Measurements from ENCODE around the gene CCND1. TPM values are rescaled to one million over a fixed set of nuclear protein-coding genes. Genes with fewer than 3 reads are reported as not detected.
A peak's percentile ranks its signal among the peaks of the same experiment; 100 is the strongest.

The CCND1 gene
- total and polyA plus RNA-seq, 9 of the 15 experiments (the other 6 are each of a cell fraction or from before 2014, with no cell fraction given) = 0.04 to 23.3 (median 3.8) TPM

GRCh38 chr11:69671734-69672465 lies 30.9 kb downstream of the CCND1 start:
- FAIRE-seq (no peak), DNase-seq (ENCODE audit: extremely low read depth in 1 of 4, low spot score in 3 of 4) (no peak), ATAC-seq (no peak)
- intact Hi-C loops (cut with micrococcal nuclease) (loop anchor here (5.0 kb wide), 1 partner anchor 570 kb away; no protein-coding TSS in a partner anchor), in situ Hi-C loops (cut with MboI) (loop anchor here (5.0 to 25.0 kb wide), 3 partner anchors 565 to 1035 kb away; partner anchors contain the start of gene CPT1A)
- Histone ChIP-seq H4K20me1 (replicated peaks; ENCODE audit: control insufficient read depth, insufficient read depth, low read length) (peaks cover 11% of the 10 kb centered on the region), H3K4me2 (ENCODE audit: insufficient read depth, low read length) (no peak overlapping the region), H3K79me2 (ENCODE audit: control insufficient read depth, insufficient read depth, low read length) (peaks cover 28% of the 10 kb centered on the region), H3K9ac (ENCODE audit: insufficient read depth in 1 of 2, low read depth in 2 of 2, low read length in 2 of 2) (peak overlapping the region in 1 of 2 experiments; percentile 39; a peak in 1 of 4 replicates), H2AFZ (ENCODE audit: low read depth, low read length) (no peak overlapping the region), H3K27me3 (ENCODE audit: control insufficient read depth in 2 of 2, insufficient read depth in 2 of 2, low read length in 2 of 2) (no peaks in the 10 kb centered on the region), H3K9me1 (ENCODE audit: control insufficient read depth, insufficient read depth, low read length) (no peaks in the 10 kb centered on the region), H3K27ac (ENCODE audit: extremely low read depth, low read depth, low read length) (no peak overlapping the region), H3K9me3 (replicated peaks; ENCODE audit: control insufficient read depth, insufficient read depth, low read depth, low read length) (no peaks in the 10 kb centered on the region), H3K4me3 (no peak overlapping the region), H3K4me1 (replicated peaks in 1 of 2; ENCODE audit: control insufficient read depth in 2 of 2, insufficient read depth in 2 of 2, low read length in 2 of 2) (peaks cover 9 to 18% of the 10 kb centered on the region in 2 experiments; a peak in 4 of 5 replicates), H3K36me3 (ENCODE audit: control insufficient read depth, insufficient read depth, low read length) (peaks cover 62% of the 10 kb centered on the region)
- BruUV-seq (replicated peaks) = no TSS peak
- WGBS (ENCODE audit: insufficient coverage, low coverage, missing lambda C conversion rate) = 92% methylated on average over 10 of the region's 10 CpGs
- TF ChIP-seq ZKSCAN1 (IDR thresholded peaks at IDR 0.05; ENCODE audit: low read depth, low read length) = no peak
- TF ChIP-seq EWSR1 (IDR thresholded peaks at IDR 0.05; ENCODE audit: borderline replicate concordance, low read depth, partially characterized antibody) = no peak
- TF ChIP-seq BCLAF1 (IDR thresholded peaks at IDR 0.05; ENCODE audit: borderline replicate concordance in 1 of 2, control insufficient read depth in 1 of 2, low read depth in 2 of 2, low read length in 1 of 2) = no peak
- no peak for TF ChIP-seq ZNF431 (CRISPR knock-in tag; IDR thresholded peaks at IDR 0.05)
- no peak for TF ChIP-seq NFRKB (IDR thresholded peaks at IDR 0.05; ENCODE audit: low read depth)
- no peak for TF ChIP-seq ZFPM2 (CRISPR knock-in tag; IDR thresholded peaks at IDR 0.05)
- no peak for TF ChIP-seq DIDO1 (tag; IDR thresholded peaks at IDR 0.05; ENCODE audit: low read depth)
- TF ChIP-seq TRIM25 (IDR thresholded peaks at IDR 0.05; ENCODE audit: borderline replicate concordance) = no peak
- CTCF ChIA-PET (ENCODE audit: low intra/inter-chr PET ratio) = no interaction called here
- POLR2A ChIA-PET = interaction anchor here (0.7 to 1.4 kb wide), 2 partner anchors 12 to 535 kb away, joined by 3 read pairs; no protein-coding TSS in a partner anchor
